ENCODE measurements around the gene ASCL2.

- TF ChIP-seq POLR2AphosphoS5 (IDR thresholded peaks at IDR 0.05) (no peak), POLR2A (IDR thresholded peaks at IDR 0.05) (no peak)
Measured at GRCh38 chr11:2296913-2297622, 26.7 kb upstream of the ASCL2 start.
